GM18951 (cell line): Measurements from ENCODE around the gene ABCB11.

Source experiments
- POLR2A ChIP-seq: IDR thresholded peaks from 4 replicates; pipeline ENCODE4 v1.6.1; 2011; ENCODE audit warnings: mild to moderate bottlenecking; ENCODE audit not compliant: insufficient read length, insufficient read depth; ENCODE audit errors: extremely low read depth
- in situ Hi-C: fragments of 300-500 bp; cut with MboI; formaldehyde crosslinking; loops from one replicate; pipeline ENCODE4 v1.12.0; 2022; ENCODE audit warnings: low sequenced_read_pairs, mixed read lengths, inconsistent platforms; ENCODE audit not compliant: unreplicated experiment

ABCB11 gene

GRCh38 chr2:168988755-168989154 lies 42.4 kb downstream of the ABCB11 start:
- in situ Hi-C loops = no loop called here
- no peak for TF ChIP-seq POLR2A

GRCh38 chr2:168986398-168986943 lies 44.7 kb downstream of the ABCB11 start:
- TF ChIP-seq POLR2A = no peak
- in situ Hi-C loops = no loop called here

- in situ Hi-C loops = no loop called here
- no peak for TF ChIP-seq POLR2A
These were observed 49.5 kb downstream of the ABCB11 start for GRCh38 chr2:168981651-168982050.

GRCh38 chr2:168978461-168978861 lies 52.7 kb downstream of the ABCB11 start:
- in situ Hi-C loops = no loop called here
- no peak for TF ChIP-seq POLR2A

GRCh38 chr2:168977608-168978007 lies 53.5 kb downstream of the ABCB11 start:
- in situ Hi-C loops = no loop called here
- no peak for TF ChIP-seq POLR2A

- in situ Hi-C loops = no loop called here
These were observed 55.0 kb downstream of the ABCB11 start for GRCh38 chr2:168976034-168976654.

GRCh38 chr2:168974428-168974827 lies 56.7 kb downstream of the ABCB11 start:
- no peak for TF ChIP-seq POLR2A
- in situ Hi-C loops = loop anchor here (25.0 kb wide), 1 partner anchor 138 kb away; no protein-coding TSS in a partner anchor

More at GRCh38 chr2:168976034-168976654, 55.0 kb downstream of the ABCB11 start:
- TF ChIP-seq POLR2A = no peak

- TF ChIP-seq POLR2A = no peak
- in situ Hi-C loops = loop anchor here (25.0 kb wide), 1 partner anchor 141 kb away; no protein-coding TSS in a partner anchor
These were observed 59.9 kb downstream of the ABCB11 start for GRCh38 chr2:168971261-168971660.

- in situ Hi-C loops = loop anchor here (25.0 kb wide), 1 partner anchor 142 kb away; no protein-coding TSS in a partner anchor
These were observed 60.4 kb downstream of the ABCB11 start for GRCh38 chr2:168970711-168971233.

GRCh38 chr2:168969865-168970264 lies 61.3 kb downstream of the ABCB11 start:
- in situ Hi-C loops = loop anchor here (25.0 kb wide), 1 partner anchor 142 kb away; no protein-coding TSS in a partner anchor
- no peak for TF ChIP-seq POLR2A

More at GRCh38 chr2:168970711-168971233, 60.4 kb downstream of the ABCB11 start:
- TF ChIP-seq POLR2A = no peak

GRCh38 chr2:168968342-168968741 lies 62.8 kb downstream of the ABCB11 start:
- in situ Hi-C loops = loop anchor here (25.0 kb wide), 1 partner anchor 144 kb away; no protein-coding TSS in a partner anchor

GRCh38 chr2:168964251-168964807 lies 66.8 kb downstream of the ABCB11 start:
- in situ Hi-C loops = loop anchor here (25.0 kb wide), 1 partner anchor 148 kb away; no protein-coding TSS in a partner anchor
- no peak for TF ChIP-seq POLR2A

More at GRCh38 chr2:168968342-168968741, 62.8 kb downstream of the ABCB11 start:
- no peak for TF ChIP-seq POLR2A

- no peak for TF ChIP-seq POLR2A
These were observed 68.5 kb downstream of the ABCB11 start for GRCh38 chr2:168962636-168963035.

More at GRCh38 chr2:168962636-168963035, 68.5 kb downstream of the ABCB11 start:
- in situ Hi-C loops = loop anchor here (25.0 kb wide), 1 partner anchor 150 kb away; no protein-coding TSS in a partner anchor
